HG03457 (cell line): Measurements from ENCODE around the gene STK24.
A peak's percentile ranks its signal among the peaks of the same experiment; 100 is the strongest.

Source experiments
- ATAC-seq: cut with Tn5 transposase; IDR thresholded peaks from one replicate; pipeline ENCODE4 v1.9.1; 2021; ENCODE audit warnings: moderate number of reproducible peaks; ENCODE audit not compliant: unreplicated experiment

Gene STK24

GRCh38 chr13:98514288-98514687 lies 62.6 kb downstream of the STK24 start:
- ATAC-seq = no peak

- no peak for ATAC-seq
These were observed 63.1 kb downstream of the STK24 start for GRCh38 chr13:98513837-98514236.

DNA sequence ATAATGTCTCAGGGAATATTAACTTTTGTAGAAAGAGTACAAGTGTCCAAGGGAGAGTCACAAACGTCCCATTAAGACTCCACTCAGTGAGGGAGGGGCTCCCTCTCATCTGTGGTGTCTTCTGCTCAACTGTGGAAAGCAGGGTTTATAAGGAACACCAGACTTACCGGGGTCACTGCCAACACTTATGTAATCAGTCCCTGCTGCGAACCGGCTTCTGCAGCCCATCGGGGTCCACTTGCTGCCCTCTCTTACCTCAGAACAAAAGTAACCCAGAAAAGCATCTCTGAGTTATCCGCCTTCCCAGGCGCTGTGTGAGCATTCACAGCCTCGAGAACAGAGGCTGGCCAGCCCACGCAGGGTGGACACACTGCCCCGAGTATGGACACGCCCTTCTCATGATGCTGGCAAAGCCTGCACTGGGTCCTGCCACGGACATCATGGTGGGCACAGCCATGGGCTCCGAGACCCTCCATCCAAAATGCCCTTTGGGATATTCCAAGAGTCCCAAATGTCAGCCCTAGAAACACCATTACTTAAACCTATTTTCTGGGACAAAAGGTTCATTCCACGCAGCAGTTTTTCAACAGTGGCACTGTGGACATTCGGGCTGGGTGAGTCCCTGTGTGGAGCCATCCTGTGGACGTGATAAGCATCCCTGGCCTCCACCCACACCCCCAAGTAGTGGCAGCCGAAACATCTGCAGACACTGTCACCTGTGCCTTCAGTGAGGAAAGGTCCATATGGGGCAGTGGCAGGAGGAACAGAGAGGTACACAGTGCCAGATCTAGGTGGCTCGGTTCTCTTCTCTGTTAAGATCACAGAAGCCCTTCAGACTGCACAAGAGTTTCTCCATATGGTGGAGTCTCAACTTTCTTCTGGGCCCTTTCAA lies 63.9 kb downstream of the STK24 start:
- ATAC-seq = no peak

- ATAC-seq = no peak
These were observed 65.5 kb downstream of the STK24 start for GRCh38 chr13:98511435-98511834.

- no peak for ATAC-seq
These were observed 66.8 kb downstream of the STK24 start for GRCh38 chr13:98510156-98510509.

- ATAC-seq = peak; percentile 44
These were observed 67.4 kb downstream of the STK24 start for GRCh38 chr13:98509271-98510155.

DNA sequence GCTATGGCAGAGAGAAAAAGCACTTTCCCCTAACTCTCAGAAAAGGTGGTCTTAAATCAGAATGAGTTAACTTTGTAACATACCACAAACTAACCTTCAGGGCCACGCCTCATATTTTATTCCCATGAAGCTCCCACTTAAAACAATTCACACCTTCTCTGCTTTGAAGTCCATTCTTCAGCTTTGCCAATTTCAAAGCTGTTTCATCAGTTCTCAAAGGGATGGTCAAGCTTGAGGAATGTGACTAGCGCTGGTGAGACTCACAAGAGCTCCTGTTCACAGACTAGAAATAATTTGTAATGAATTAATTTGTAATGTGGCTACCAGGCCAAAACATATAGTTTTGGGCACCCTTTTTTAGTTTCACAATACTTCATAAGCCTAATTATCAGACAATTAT lies 68.2 kb downstream of the STK24 start:
- no peak for ATAC-seq

DNA sequence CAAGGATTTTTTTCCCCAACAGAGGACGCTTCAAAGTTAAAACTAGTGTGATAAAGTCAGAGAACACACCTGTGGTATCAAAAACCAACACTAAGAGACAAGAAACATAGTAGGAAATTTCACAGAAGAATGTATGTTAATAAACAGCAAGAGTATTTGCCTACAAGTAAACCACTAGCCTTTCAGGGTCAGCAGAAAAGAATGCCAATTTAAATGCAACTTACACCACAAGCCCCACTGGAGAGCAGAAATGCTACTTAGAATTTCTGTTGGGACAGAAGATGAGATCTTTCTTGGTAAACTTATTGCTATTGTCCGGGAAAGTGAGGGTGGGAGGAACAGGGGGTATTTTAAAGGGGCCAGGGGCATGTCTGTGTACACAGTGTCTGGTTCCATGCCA lies 68.6 kb downstream of the STK24 start:
- no peak for ATAC-seq

- no peak for ATAC-seq
These were observed 69.6 kb downstream of the STK24 start for GRCh38 chr13:98507282-98507797.

- no peak for ATAC-seq
These were observed 70.1 kb downstream of the STK24 start for GRCh38 chr13:98506728-98507230.

DNA sequence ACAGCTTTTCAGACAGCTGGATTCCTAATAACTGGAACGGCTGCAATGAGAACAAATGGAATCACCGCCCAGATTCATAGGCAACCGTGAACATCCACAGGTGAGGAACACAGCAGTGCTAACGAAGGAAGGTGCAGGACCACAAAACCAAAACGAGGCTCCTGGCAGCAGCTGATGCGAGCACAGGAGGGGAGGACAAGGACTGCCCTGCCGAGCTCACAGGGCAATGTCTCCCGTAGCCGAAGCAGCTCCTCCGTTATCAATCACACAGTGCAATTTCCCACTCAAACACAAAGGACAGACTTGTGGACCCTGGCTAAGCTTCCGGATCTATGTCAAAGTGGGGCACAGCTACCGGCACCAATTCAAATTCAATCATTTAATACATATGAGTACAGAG lies 70.6 kb downstream of the STK24 start:
- ATAC-seq = no peak

DNA sequence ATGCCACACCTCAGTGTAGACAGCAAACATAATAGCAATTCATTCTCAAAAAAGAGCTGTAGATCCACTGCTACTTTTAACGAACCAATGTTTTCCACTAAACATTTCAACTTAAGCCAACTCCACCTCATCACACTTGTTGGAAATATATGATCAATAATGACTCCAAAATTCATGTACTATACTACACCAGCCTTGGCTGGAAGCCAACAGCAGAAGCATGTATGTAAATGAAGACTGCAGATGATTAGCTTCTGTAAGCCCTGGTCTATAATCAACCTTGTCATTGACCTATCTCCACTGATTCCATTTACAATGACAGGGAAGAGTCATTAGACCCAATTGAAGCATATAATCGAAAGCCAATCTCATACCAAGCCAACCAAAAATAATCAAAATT lies 71.7 kb downstream of the STK24 start:
- no peak for ATAC-seq

GRCh38 chr13:98504371-98504963 lies 72.4 kb downstream of the STK24 start:
- ATAC-seq = peak; percentile 45

GRCh38 chr13:98504029-98504351 lies 72.9 kb downstream of the STK24 start:
- ATAC-seq = no peak

- no peak for ATAC-seq
These were observed 73.5 kb downstream of the STK24 start for GRCh38 chr13:98503175-98504028.

- peak; percentile 53 for ATAC-seq
These were observed 75.9 kb downstream of the STK24 start for GRCh38 chr13:98500963-98501421.

DNA sequence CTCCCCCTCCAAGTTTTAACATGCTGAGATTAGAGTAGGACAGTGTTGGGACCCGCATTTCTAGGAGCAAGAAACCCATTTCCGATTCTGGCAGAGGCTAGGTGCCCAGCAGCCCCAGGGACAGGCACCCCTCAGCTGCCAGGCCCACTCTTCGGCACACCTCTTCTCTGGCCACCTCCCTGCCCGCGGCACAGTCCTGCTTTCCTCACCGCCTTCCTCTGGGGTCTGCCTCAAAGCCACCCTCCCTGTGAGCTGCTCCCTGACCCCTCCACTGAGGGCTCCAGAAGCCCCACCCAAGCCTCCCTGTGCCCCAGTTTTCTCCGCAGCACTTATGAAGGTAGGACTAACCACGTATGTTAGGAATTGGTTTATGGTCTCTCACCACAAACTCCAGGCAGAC lies 79.9 kb downstream of the STK24 start:
- ATAC-seq = no peak

DNA sequence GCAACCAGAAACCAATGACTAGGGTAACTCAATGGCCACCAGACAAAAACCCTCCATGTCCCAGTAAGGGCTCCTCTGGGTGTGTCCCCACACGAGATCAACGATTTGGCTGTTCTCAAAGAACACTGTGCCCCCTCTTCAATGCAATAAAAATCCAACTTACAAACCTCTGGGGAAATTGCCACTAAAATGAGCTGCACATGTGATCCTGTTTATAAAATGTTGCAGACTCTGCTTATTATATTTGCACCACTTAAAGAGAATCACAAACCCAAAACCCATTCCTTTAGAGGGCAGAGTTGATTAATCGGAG lies 80.5 kb downstream of the STK24 start:
- no peak for ATAC-seq

- no peak for ATAC-seq
These were observed 81.1 kb downstream of the STK24 start for GRCh38 chr13:98495627-98496478.

DNA sequence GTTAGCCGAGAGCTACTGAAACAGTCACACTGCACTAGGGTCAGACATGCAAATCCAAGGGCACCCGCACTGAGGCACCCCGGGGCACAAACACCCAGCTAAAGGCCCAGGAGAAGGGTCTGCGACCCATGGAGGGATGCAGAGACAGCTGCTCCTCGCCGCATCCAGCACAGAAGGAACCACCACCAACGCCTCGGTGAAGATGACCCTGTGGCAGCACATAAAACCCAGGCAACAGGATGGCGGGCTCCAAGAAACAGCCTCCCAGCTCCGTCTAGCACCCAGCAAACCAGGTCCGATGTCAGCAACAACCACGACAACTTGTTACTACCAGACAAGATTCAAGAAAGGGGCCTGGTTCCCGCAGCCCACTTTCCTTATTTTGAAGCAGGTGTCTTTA lies 82.1 kb downstream of the STK24 start:
- no peak for ATAC-seq
